MM.1S (cell line): Measurements from ENCODE around the gene NUMB.

Source experiments
- EZH2 ChIP-seq: fragments of 300-600 bp; sonication (generic); optimal IDR thresholded peaks from 2 replicates; pipeline ENCODE3; 2017; ENCODE audit warnings: low read depth, mild to moderate bottlenecking, antibody characterized with exemption, low read length, mixed read lengths
- TF ChIP-seq, protein P1 (sequence below): fragments of 300-600 bp; sonication (generic); IDR thresholded peaks from 2 replicates; pipeline ENCODE4 v1.5.1; 2016; ENCODE audit warnings: antibody characterized with exemption, low read length, mixed read lengths

DNA sequence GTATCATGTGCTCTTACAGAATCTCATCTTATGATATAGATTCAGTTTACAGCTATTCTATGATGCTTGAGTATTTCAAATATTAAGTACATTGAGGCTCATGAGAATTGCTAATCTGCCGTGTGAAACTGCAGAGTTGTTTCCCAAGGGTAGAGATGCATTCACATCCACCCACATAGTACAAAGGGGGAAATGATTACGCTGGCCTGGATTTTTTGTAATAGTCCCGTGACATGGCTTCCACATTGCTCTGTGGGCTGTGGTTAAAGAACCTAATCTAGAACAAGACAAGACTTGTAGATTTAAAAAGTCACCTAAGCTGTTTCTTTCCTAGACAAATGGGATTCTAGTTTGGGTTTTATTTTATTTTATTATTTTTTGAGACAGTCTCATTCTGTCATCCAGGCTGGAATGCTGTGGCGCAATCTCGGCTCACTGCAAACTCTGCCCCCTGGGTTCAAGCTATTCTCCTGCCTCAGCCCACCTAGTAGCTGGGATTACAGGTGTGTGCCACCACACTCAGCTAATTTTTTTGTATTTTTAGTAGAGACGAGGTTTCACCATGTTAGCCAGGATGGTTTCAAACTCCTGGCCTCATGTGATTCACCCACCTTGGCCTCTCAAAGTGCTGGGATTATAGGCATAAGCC is 19.4 kb upstream of the NUMB start:
- TF ChIP-seq, protein P1, sequence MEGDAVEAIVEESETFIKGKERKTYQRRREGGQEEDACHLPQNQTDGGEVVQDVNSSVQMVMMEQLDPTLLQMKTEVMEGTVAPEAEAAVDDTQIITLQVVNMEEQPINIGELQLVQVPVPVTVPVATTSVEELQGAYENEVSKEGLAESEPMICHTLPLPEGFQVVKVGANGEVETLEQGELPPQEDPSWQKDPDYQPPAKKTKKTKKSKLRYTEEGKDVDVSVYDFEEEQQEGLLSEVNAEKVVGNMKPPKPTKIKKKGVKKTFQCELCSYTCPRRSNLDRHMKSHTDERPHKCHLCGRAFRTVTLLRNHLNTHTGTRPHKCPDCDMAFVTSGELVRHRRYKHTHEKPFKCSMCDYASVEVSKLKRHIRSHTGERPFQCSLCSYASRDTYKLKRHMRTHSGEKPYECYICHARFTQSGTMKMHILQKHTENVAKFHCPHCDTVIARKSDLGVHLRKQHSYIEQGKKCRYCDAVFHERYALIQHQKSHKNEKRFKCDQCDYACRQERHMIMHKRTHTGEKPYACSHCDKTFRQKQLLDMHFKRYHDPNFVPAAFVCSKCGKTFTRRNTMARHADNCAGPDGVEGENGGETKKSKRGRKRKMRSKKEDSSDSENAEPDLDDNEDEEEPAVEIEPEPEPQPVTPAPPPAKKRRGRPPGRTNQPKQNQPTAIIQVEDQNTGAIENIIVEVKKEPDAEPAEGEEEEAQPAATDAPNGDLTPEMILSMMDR, result no peak
- TF ChIP-seq EZH2, result no peak
